WTC11 (cell line): ENCODE measurements around the gene SART1. TPM values are rescaled to one million over a fixed set of nuclear protein-coding genes. Genes with fewer than 3 reads are reported as not detected.
"Not testable (repeated sequence)": the region's sequence is repeated elsewhere in the genome, so short reads cannot be mapped to it uniquely, and the experiment has no call there.

Source experiments
- ATAC-seq: fragments of 200-7000 bp; cut with Tn5 transposase; 2 replicates; pipeline ENCODE4 v1.10.0; 2021; ENCODE audit warnings: mild to moderate bottlenecking, moderate library complexity
- CTCF ChIA-PET: fragments of 300-600 bp; sonication (Branson Sonifier 250); formaldehyde crosslinking; loops from one replicate; lab custom pipeline; 2021; ENCODE audit warnings: antibody characterized with exemption; lab: Charles Lee
- POLR2A ChIA-PET: fragments of 350-600 bp; sonication (Branson Sonifier 250); formaldehyde crosslinking; loops from one replicate; lab custom pipeline; 2021; ENCODE audit warnings: antibody characterized with exemption; lab: Charles Lee
- DNase-seq: peaks from one replicate; pipeline ENCODE4 v3.0.0; 2021; ENCODE audit warnings: low spot score
- H3K27ac Mint-ChIP-seq: 2 replicates; pipeline ENCODE4 v1.8.0; 2021; ENCODE audit warnings: mixed read lengths
- H3K27me3 Mint-ChIP-seq: 2 replicates; pipeline ENCODE4 v1.8.0; 2021; ENCODE audit warnings: low read depth, mild to moderate bottlenecking, moderate library complexity, mixed read lengths
- H3K36me3 Mint-ChIP-seq: 2 replicates; pipeline ENCODE4 v1.8.0; 2021; ENCODE audit warnings: mixed read lengths
- H3K4me1 Mint-ChIP-seq: 2 replicates; pipeline ENCODE4 v1.8.0; 2022; ENCODE audit warnings: mixed read lengths
- H3K4me3 Mint-ChIP-seq: 2 replicates; pipeline ENCODE4 v1.8.0; 2021; ENCODE audit warnings: mild to moderate bottlenecking, moderate library complexity, mixed read lengths
- H3K9me3 Mint-ChIP-seq: 2 replicates; pipeline ENCODE4 v1.8.0; 2021; ENCODE audit warnings: mixed read lengths
- ATF3 ChIP-seq: sonication (generic); formaldehyde crosslinking; conservative IDR thresholded peaks from 2 replicates; pipeline ENCODE4 v1.8.1; 2022; ENCODE audit warnings: mild to moderate bottlenecking, missing genetic modification reagents
- CBFB ChIP-seq: sonication (generic); formaldehyde crosslinking; IDR thresholded peaks from 2 replicates; pipeline ENCODE4 v1.8.1; 2022; ENCODE audit warnings: mild to moderate bottlenecking, low read depth, missing genetic modification reagents
- CREB1 ChIP-seq: sonication (generic); formaldehyde crosslinking; IDR thresholded peaks from 2 replicates; pipeline ENCODE4 v1.8.0; 2023; ENCODE audit warnings: mild to moderate bottlenecking, missing genetic modification reagents
- CTCF ChIP-seq: fragments of 200-600 bp; IDR thresholded peaks from 2 replicates; pipeline ENCODE4 v1.8.0; 2022; ENCODE audit warnings: antibody characterized with exemption
- ELF4 ChIP-seq: sonication (generic); formaldehyde crosslinking; IDR thresholded peaks from 2 replicates; pipeline ENCODE4 v1.8.1; 2022; ENCODE audit warnings: low read depth, mild to moderate bottlenecking, moderate library complexity, missing genetic modification reagents
- ETV6 ChIP-seq: sonication (generic); formaldehyde crosslinking; IDR thresholded peaks from 2 replicates; pipeline ENCODE4 v1.8.1; 2022; ENCODE audit warnings: mild to moderate bottlenecking, missing genetic modification reagents
- GTF2I ChIP-seq: fragments of 250-450 bp; sonication (Bioruptor Pico); conservative IDR thresholded peaks from 2 replicates; pipeline ENCODE4 v1.4.0; 2021; ENCODE audit warnings: mild to moderate bottlenecking
- HMGA2 ChIP-seq: fragments of 250-450 bp; sonication (Bioruptor Pico); IDR thresholded peaks from 2 replicates; pipeline ENCODE4 v1.4.0; 2021; ENCODE audit warnings: mild to moderate bottlenecking, moderate library complexity
- HMGXB4 ChIP-seq: sonication (generic); formaldehyde crosslinking; IDR thresholded peaks from 2 replicates; pipeline ENCODE4 v1.8.1; 2023; ENCODE audit warnings: mild to moderate bottlenecking, moderate library complexity, missing genetic modification reagents
- IRF1 ChIP-seq: sonication (generic); formaldehyde crosslinking; IDR thresholded peaks from 2 replicates; pipeline ENCODE4 v1.8.0; 2023; ENCODE audit warnings: missing genetic modification reagents
- MLX ChIP-seq: sonication (generic); formaldehyde crosslinking; IDR thresholded peaks from 2 replicates; pipeline ENCODE4 v1.8.1; 2023; ENCODE audit warnings: mild to moderate bottlenecking, missing genetic modification reagents, moderate library complexity
- NFATC4 ChIP-seq: fragments of 250-450 bp; sonication (Bioruptor Pico); IDR thresholded peaks from 2 replicates; pipeline ENCODE4 v1.9.0; 2021; ENCODE audit warnings: mild to moderate bottlenecking
- NFYB ChIP-seq: sonication (generic); formaldehyde crosslinking; conservative IDR thresholded peaks from 2 replicates; pipeline ENCODE4 v1.8.0; 2022; ENCODE audit warnings: low read depth, missing genetic modification reagents
- RORB ChIP-seq: fragments of 250-450 bp; sonication (Bioruptor Pico); IDR thresholded peaks from 2 replicates; pipeline ENCODE4 v1.9.0; 2021; ENCODE audit warnings: mild to moderate bottlenecking
- SP1 ChIP-seq: sonication (generic); formaldehyde crosslinking; conservative IDR thresholded peaks from 2 replicates; pipeline ENCODE4 v1.8.1; 2022; ENCODE audit warnings: missing genetic modification reagents
- TCF7 ChIP-seq: sonication (generic); formaldehyde crosslinking; IDR thresholded peaks from 2 replicates; pipeline ENCODE4 v1.8.0; 2022; ENCODE audit warnings: mild to moderate bottlenecking, low read depth, missing genetic modification reagents, moderate library complexity
- USF2 ChIP-seq: sonication (generic); formaldehyde crosslinking; IDR thresholded peaks from 2 replicates; pipeline ENCODE4 v1.8.1; 2023; ENCODE audit warnings: mild to moderate bottlenecking, missing genetic modification reagents, moderate library complexity
- ZSCAN18 ChIP-seq: fragments of 250-450 bp; sonication (Bioruptor Pico); IDR thresholded peaks from 2 replicates; pipeline ENCODE4 v2.1.2; 2022; ENCODE audit warnings: mild to moderate bottlenecking, moderate library complexity
- total RNA-seq: library from RNA; stranded (reverse); gene quantifications from 3 replicates; pipeline ENCODE4 v1.2.3, GENCODE V29; 2021

Gene SART1
- total RNA-seq, 1 experiment from 2014 or later, result 57.0 TPM

GRCh38 chr11:66020618-66021357, 59.3 kb downstream of the SART1 start (continued):
- TF ChIP-seq ZSCAN18 (CRISPR knock-in tag), result no peak
- TF ChIP-seq SP1 (CRISPR knock-in tag), result no peak
- no peak for TF ChIP-seq RORB (CRISPR knock-in tag)
- TF ChIP-seq MLX (CRISPR knock-in tag), result no peak

GRCh38 chr11:66022401-66023185, 61.1 kb downstream of the SART1 start:
- H3K9me3 Mint-ChIP-seq, result no peaks in the 10 kb centered on the region
- peak; percentile 95 for TF ChIP-seq CTCF
- no peak for TF ChIP-seq IRF1 (CRISPR knock-in tag)
- TF ChIP-seq HMGXB4, result peak; percentile 89
- TF ChIP-seq, all 79 proteins: peak for 2
- Mint-ChIP-seq H3K27me3 (peaks cover 29% of the 10 kb centered on the region), H3K27ac (no peak overlapping the region; the same call in 1 of the 2 replicates), H3K36me3 (no peaks in the 10 kb centered on the region), H3K4me3 (peak overlapping the region; percentile 50), H3K4me1 (no peaks in the 10 kb centered on the region)
- ChIA-PET CTCF (interaction anchor here (0.6 to 2.3 kb wide), 49 partner anchors 9 to 429 kb away, joined by 3 to 48 read pairs (median 4); partner anchors contain the start of genes BANF1, CCDC85B, CST6 and EIF1AD), POLR2A (no interaction called here)
- DNase-seq (peak; percentile 92), ATAC-seq (peak; percentile 96)

GRCh38 chr11:66023186-66023440, 61.6 kb downstream of the SART1 start:
- H3K4me1 Mint-ChIP-seq, H3K9me3 Mint-ChIP-seq, POLR2A ChIA-PET, DNase-seq, H3K4me3 Mint-ChIP-seq, H3K27ac Mint-ChIP-seq, H3K36me3 Mint-ChIP-seq, ATAC-seq: not testable (repeated sequence)
- TF ChIP-seq TCF7 (CRISPR knock-in tag), result 0 out of 2 replicates have a peak, but pooled peaks have one; percentile 54
- CTCF ChIA-PET, result interaction anchor here (0.7 to 2.3 kb wide), 25 partner anchors 10 to 416 kb away, joined by 3 to 48 read pairs (median 5); partner anchors contain the start of genes BANF1, CCDC85B, CST6 and EIF1AD
- peaks cover 29% of the 10 kb centered on the region for H3K27me3 Mint-ChIP-seq

- Mint-ChIP-seq H3K27ac (no peak within 1 kb of the TSS), H3K9me3 (no peaks in the 10 kb centered on the region), H3K4me3 (no peak within 1 kb of the TSS), H3K36me3 (no peaks in the 10 kb centered on the region), H3K4me1 (no peaks in the 10 kb centered on the region), H3K27me3 (peaks cover 34% of the 10 kb centered on the region)
- ChIA-PET CTCF (no interaction called here), POLR2A (no interaction called here)
- ATAC-seq (no peak), DNase-seq (no peak)
- TF ChIP-seq GTF2I (CRISPR knock-in tag) (no peak), CBFB (CRISPR knock-in tag) (no peak), HMGA2 (CRISPR knock-in tag) (no peak), CREB1 (CRISPR knock-in tag) (no peak), NFATC4 (CRISPR knock-in tag) (no peak), USF2 (CRISPR knock-in tag) (no peak), ETV6 (no peak), NFYB (CRISPR knock-in tag) (no peak), ELF4 (CRISPR knock-in tag) (no peak), ATF3 (CRISPR knock-in tag) (no peak), CTCF (no peak)
Observed at GRCh38 chr11:66026017-66026529, 64.5 kb downstream of the SART1 start, which contains the start of gene CATSPER1. CATSPER1 (minus strand) TSS chr11:66026479; CDS start chr11:66026379, 100 bp downstream.
